ENCODE results near the gene PM20D2. TPM values are rescaled to one million over a fixed set of nuclear protein-coding genes. Genes with fewer than 3 reads are reported as not detected.

PM20D2 gene
- total and polyA plus RNA-seq, 4 donors, result 3.1 to 21.5 (median 6.6) TPM

- WGBS, 2 donors, result 95% methylated on average over 1 of the region's 1 CpG
- Histone ChIP-seq H3K4me1 (ENCODE audit: control insufficient read depth in 5 of 5, insufficient read depth in 5 of 5, low read length in 5 of 5) (peaks cover 0 to 1% (median 0%) of the 10 kb centered on the region in 5 donors), H3K27me3 (ENCODE audit: control insufficient read depth in 3 of 3, insufficient read depth in 3 of 3, low read length in 2 of 3) (no peaks in the 10 kb centered on the region), H3K36me3 (ENCODE audit: control insufficient read depth in 4 of 4, insufficient read depth in 4 of 4, low read length in 4 of 4) (peaks cover 0 to 4% (median 1%) of the 10 kb centered on the region in 4 donors), H3K9ac (ENCODE audit: insufficient read depth in 1 of 2, low read length in 2 of 2) (no peak overlapping the region), H3K4me3 (no peak overlapping the region), H3K27ac (ENCODE audit: low read depth in 1 of 2, low read length in 1 of 2) (no peak overlapping the region), H3K9me3 (ENCODE audit: control insufficient read depth in 4 of 4, insufficient read depth in 3 of 4, low read length in 3 of 4) (no peaks in the 10 kb centered on the region)
- ATAC-seq (ENCODE audit: insufficient read depth, low FRiP score), result no peak
- no peak for TF ChIP-seq CTCF (IDR thresholded peaks at IDR 0.05; ENCODE audit: control extremely low read depth, extremely low read depth)
- DNase-seq, result no peak
Observed at GRCh38 chr6:89154131-89154530, 8.3 kb downstream of the PM20D2 start.

- WGBS, 2 donors, result 98 to 99% methylated on average over 4 of the region's 4 CpGs
Observed at GRCh38 chr6:89160331-89161092, 14.7 kb downstream of the PM20D2 start.

GRCh38 chr6:89161326-89162046 lies 15.6 kb downstream of the PM20D2 start:
- DNase-seq, result no peak
- H3K36me3 ChIP-seq (ENCODE audit: control insufficient read depth in 4 of 4, insufficient read depth in 4 of 4, low read length in 4 of 4), result peaks cover 7 to 13% (median 13%) of the 10 kb centered on the region in 4 donors
- H3K4me1 ChIP-seq (ENCODE audit: control insufficient read depth in 5 of 5, insufficient read depth in 5 of 5, low read length in 5 of 5), result peaks cover 0 to 5% (median 0%) of the 10 kb centered on the region in 5 donors
- H3K9me3 ChIP-seq (ENCODE audit: control insufficient read depth in 4 of 4, insufficient read depth in 3 of 4, low read length in 3 of 4), result no peaks in the 10 kb centered on the region
- WGBS, 2 donors, result 86 to 89% methylated on average over 7 of the region's 7 CpGs
- no peak overlapping the region for H3K4me3 ChIP-seq
- no peak for TF ChIP-seq CTCF (IDR thresholded peaks at IDR 0.05; ENCODE audit: control extremely low read depth, extremely low read depth)
- no peaks in the 10 kb centered on the region for H3K27me3 ChIP-seq (ENCODE audit: control insufficient read depth in 3 of 3, insufficient read depth in 3 of 3, low read length in 2 of 3)
- ATAC-seq (ENCODE audit: insufficient read depth, low FRiP score), result no peak
- peak overlapping the region; percentile 4 to 84 for H3K27ac ChIP-seq (ENCODE audit: low read depth in 1 of 2, low read length in 1 of 2)
- no peak overlapping the region for H3K9ac ChIP-seq (ENCODE audit: insufficient read depth in 1 of 2, low read length in 2 of 2)

More at GRCh38 chr6:89160331-89161092, 14.7 kb downstream of the PM20D2 start:
- H3K9me3 ChIP-seq (ENCODE audit: control insufficient read depth in 4 of 4, insufficient read depth in 3 of 4, low read length in 3 of 4), result no peaks in the 10 kb centered on the region
- H3K36me3 ChIP-seq (ENCODE audit: control insufficient read depth in 4 of 4, insufficient read depth in 4 of 4, low read length in 4 of 4), result peaks cover 7 to 13% (median 12%) of the 10 kb centered on the region in 4 donors
- H3K9ac ChIP-seq (ENCODE audit: insufficient read depth in 1 of 2, low read length in 2 of 2), result no peak overlapping the region
- H3K27ac ChIP-seq (ENCODE audit: low read depth in 1 of 2, low read length in 1 of 2), result peak overlapping the region in 1 of 2 donors; percentile 84
- TF ChIP-seq CTCF (IDR thresholded peaks at IDR 0.05; ENCODE audit: control extremely low read depth, extremely low read depth), result no peak
- H3K4me1 ChIP-seq (ENCODE audit: control insufficient read depth in 5 of 5, insufficient read depth in 5 of 5, low read length in 5 of 5), result peaks cover 0 to 5% (median 0%) of the 10 kb centered on the region in 5 donors
- ATAC-seq (ENCODE audit: insufficient read depth, low FRiP score) (no peak), DNase-seq (no peak)
- no peak overlapping the region for H3K4me3 ChIP-seq
- no peaks in the 10 kb centered on the region for H3K27me3 ChIP-seq (ENCODE audit: control insufficient read depth in 3 of 3, insufficient read depth in 3 of 3, low read length in 2 of 3)

Measured in lung (tissue), 12 donors.